ENCODE data around the gene DTX3.

DNA sequence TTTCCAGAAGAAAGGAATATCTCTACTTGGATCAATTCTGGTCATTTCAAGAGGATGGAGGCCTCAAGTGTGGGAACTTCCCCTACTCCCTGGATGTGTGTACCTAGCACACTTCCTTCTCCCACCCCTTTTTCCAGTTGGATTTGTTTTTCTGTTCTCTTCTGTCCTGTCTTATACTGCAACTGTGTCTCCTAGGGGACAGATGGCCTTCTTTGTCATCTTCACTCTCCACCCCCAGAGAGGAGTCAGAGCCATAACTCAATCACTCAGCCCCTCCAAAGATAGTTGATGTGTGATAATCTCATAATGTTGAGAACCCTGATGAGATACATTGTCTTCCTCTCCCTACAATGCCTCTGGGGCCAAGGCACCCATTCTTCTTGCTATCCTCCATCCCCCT, 2.1 kb upstream of the DTX3 start:
- TF ChIP-seq, protein P1, sequence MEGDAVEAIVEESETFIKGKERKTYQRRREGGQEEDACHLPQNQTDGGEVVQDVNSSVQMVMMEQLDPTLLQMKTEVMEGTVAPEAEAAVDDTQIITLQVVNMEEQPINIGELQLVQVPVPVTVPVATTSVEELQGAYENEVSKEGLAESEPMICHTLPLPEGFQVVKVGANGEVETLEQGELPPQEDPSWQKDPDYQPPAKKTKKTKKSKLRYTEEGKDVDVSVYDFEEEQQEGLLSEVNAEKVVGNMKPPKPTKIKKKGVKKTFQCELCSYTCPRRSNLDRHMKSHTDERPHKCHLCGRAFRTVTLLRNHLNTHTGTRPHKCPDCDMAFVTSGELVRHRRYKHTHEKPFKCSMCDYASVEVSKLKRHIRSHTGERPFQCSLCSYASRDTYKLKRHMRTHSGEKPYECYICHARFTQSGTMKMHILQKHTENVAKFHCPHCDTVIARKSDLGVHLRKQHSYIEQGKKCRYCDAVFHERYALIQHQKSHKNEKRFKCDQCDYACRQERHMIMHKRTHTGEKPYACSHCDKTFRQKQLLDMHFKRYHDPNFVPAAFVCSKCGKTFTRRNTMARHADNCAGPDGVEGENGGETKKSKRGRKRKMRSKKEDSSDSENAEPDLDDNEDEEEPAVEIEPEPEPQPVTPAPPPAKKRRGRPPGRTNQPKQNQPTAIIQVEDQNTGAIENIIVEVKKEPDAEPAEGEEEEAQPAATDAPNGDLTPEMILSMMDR (IDR thresholded peaks at IDR 0.05) = no peak
- TF ChIP-seq POLR2A (IDR thresholded peaks at IDR 0.05) = no peak
